GM18505 (cell line): ENCODE measurements around the gene HES3.

Experiments used
- ATAC-seq: cut with Tn5 transposase; IDR thresholded peaks from one replicate; pipeline ENCODE4 v1.9.1; 2021; ENCODE audit not compliant: unreplicated experiment
- POLR2A ChIP-seq: IDR thresholded peaks from 4 replicates; pipeline ENCODE4 v1.6.1; 2011; ENCODE audit warnings: borderline replicate concordance; ENCODE audit not compliant: insufficient read depth, insufficient read length; ENCODE audit errors: extremely low read depth

HES3 gene

GRCh38 chr1:6287431-6287886, 43.5 kb downstream of the HES3 start:
- ATAC-seq: no peak
- no peak for TF ChIP-seq POLR2A

DNA sequence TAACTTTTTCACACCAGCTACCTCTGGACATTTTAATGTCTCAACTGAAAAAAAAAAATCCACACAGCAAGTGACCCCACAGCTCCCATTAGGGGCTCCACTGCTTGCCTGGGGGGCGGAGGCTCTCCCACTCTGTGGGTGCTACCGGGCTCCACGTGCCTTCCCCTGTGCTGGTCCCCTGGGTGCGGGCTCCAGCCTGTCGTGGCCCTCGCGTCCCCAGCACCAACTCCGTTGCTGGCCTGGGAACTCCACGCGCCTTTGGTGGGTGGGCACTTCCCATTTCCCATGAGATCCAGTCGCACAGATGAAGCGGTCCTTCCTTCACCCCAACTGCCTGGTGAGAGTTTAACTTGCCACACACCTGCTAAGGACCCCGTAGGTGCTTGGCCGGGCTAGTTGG, 44.0 kb downstream of the HES3 start:
- TF ChIP-seq POLR2A: no peak

DNA sequence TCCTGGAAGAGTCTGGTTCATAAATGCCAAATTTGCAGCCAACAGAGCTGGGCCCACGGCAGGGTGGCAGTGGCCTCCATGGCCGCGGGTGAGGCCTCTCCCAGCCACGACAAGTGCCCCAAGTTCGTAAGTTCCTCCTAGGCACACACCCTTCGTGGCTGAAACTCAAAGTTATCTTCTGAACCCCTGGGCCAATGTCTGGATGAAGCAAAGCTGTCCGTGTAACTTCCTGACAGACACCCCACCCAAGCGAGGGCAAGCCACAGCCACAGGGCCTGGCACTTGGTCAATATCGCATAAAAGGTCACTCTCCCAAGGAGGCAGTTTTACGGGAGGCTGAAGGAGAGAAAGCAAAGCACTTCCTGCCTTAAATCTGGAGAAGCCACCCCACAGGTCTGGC, 44.7 kb downstream of the HES3 start:
- ATAC-seq: no peak
- no peak for TF ChIP-seq POLR2A

More for the DNA sequence above, 44.0 kb downstream of the HES3 start:
- no peak for ATAC-seq

DNA sequence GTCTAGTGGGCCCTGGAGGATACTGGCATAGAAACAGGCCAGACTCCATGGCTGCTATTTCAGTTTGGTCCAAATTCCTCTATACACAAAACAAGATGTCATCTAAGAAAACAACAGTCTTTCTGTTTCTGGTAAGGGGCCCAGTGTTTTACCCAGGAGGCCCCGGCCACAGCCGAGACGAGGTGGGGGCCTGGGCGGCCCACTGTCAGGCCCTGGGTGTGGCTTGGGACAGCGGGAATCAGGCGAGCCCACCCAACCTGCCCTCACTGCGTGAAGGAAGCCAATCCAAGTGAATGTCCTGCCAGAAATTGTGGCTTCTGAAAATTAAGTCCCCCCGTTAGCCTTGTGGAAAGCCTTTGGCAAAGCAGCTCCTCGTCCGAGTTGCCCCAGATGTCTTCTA, 48.1 kb downstream of the HES3 start:
- no peak for TF ChIP-seq POLR2A
- ATAC-seq: no peak

DNA sequence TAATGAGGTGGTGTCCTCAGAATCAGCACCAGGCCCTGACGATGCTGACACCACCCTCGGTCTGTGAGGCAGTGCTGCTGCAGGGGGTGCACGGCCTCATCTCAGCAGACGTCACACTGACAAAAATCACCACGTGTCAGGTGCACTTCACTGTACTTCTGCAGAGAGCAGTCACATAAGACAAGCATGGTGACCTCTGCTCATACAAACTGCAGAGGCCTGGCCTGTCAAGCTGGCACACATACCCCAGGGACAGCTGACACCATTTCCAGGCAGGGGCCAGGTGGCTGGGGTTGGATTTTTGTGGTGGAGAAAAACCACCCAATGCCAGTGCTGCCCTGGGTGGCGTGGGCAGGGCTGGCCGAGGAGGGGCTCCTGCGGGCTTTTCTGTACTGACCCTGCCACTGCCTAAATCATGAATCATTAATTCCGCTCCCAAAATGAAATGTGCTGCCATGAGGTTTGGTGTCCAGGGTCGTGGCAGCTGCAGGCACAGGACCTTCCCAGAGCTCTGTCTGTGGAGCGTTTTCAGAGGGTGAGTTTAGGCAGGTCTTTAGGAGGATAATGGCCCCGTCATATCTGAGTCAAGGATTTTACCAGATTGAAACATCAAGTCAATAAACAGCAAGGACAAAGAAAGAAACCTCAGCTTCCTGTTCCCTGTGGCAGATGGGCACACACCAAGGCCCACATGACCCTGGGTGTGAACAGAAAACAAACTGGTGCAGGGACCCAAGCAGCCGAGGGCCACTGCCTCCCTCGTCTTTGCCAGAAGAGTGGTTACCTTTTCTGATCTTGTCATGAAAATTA, 50.3 kb downstream of the HES3 start:
- no peak for TF ChIP-seq POLR2A
- ATAC-seq: no peak

- ATAC-seq: no peak
- no peak for TF ChIP-seq POLR2A
Observed at GRCh38 chr1:6294890-6295556, 51.0 kb downstream of the HES3 start.
